Right atrium auricular region (tissue), 2 donors: Measurements from ENCODE around the gene TEF. TPM values are rescaled to one million over a fixed set of nuclear protein-coding genes. Genes with fewer than 3 reads are reported as not detected.
A peak's percentile ranks its signal among the peaks of the same experiment; 100 is the strongest.
"Not testable (repeated sequence)": the region's sequence is repeated elsewhere in the genome, so short reads cannot be mapped to it uniquely, and the experiment has no call there.

Experiments used
- DNase-seq: peaks from one replicate; pipeline ENCODE4 v3.0.0-alpha.2; 2019; ENCODE audit warnings: low spot score
- H3K27ac ChIP-seq, 2 donors: fragments of 200-600 bp; sonication (generic); 1 replicate in 1 of 2; 2 replicates in 1 of 2; pipeline ENCODE4 v1.5.1; 2016 to 2019
- H3K27me3 ChIP-seq, 2 donors: fragments of 200-600 bp; sonication (generic); one replicate each; pipeline versions ENCODE4 v1.5.1 to v1.6.0; 2017 to 2019
- H3K36me3 ChIP-seq: fragments of 200-600 bp; sonication (generic); one replicate; pipeline ENCODE4 v1.5.1; 2016
- H3K4me1 ChIP-seq, 2 donors: fragments of 200-600 bp; sonication (generic); one replicate each; pipeline versions ENCODE4 v1.5.1 to v1.6.0; 2017 to 2019
- H3K4me3 ChIP-seq, 2 donors: fragments of 200-600 bp; sonication (generic); 1 replicate in 1 of 2; 2 replicates in 1 of 2; pipeline ENCODE4 v1.5.1; 2017 to 2019; ENCODE audit warnings: mild to moderate bottlenecking in 1 of 2, moderate library complexity in 1 of 2
- H3K9me3 ChIP-seq, 2 donors: fragments of 200-600 bp; sonication (generic); one replicate each; pipeline ENCODE4 v1.5.1; 2019
- CTCF ChIP-seq, 2 donors: fragments of 200-600 bp; sonication (generic); IDR thresholded peaks; one replicate each; pipeline ENCODE4 v1.5.1; 2019; ENCODE audit warnings: antibody characterized with exemption in 2 of 2
- total RNA-seq, 2 donors: library from RNA; depleted of rRNA; stranded (reverse); fragments of >200 nt; gene quantifications; one replicate each; pipeline ENCODE4 v1.1.0, GENCODE V29; 2016

The TEF gene
- total RNA-seq, 2 donors from 2014 or later, result 12.7 to 14.2 TPM

- H3K4me3 ChIP-seq, result no peak overlapping the region
Observed at GRCh38 chr22:41418717-41419116, 37.0 kb downstream of the TEF start.

GRCh38 chr22:41425660-41426365 is 44.1 kb downstream of the TEF start:
- H3K4me3 ChIP-seq, result no peak overlapping the region
- H3K4me1 ChIP-seq, result no peaks in the 10 kb centered on the region
- H3K9me3 ChIP-seq, result no peaks in the 10 kb centered on the region
- H3K27me3 ChIP-seq, result no peaks in the 10 kb centered on the region
- H3K27ac ChIP-seq, result no peak overlapping the region
- H3K36me3 ChIP-seq, result peaks cover 28% of the 10 kb centered on the region
- DNase-seq, result no peak
- TF ChIP-seq CTCF (IDR thresholded peaks at IDR 0.05), result no peak

More at GRCh38 chr22:41418717-41419116, 37.0 kb downstream of the TEF start:
- Histone ChIP-seq H3K4me1 (peaks cover 0 to 44% of the 10 kb centered on the region in 2 donors), H3K9me3 (no peaks in the 10 kb centered on the region), H3K36me3 (peaks cover 10% of the 10 kb centered on the region), H3K27me3 (no peaks in the 10 kb centered on the region), H3K27ac (peak overlapping the region; percentile 98)
- no peak for TF ChIP-seq CTCF (IDR thresholded peaks at IDR 0.05)
- no peak for DNase-seq

- Histone ChIP-seq H3K27ac (no peak overlapping the region), H3K4me3 (no peak overlapping the region), H3K27me3 (no peaks in the 10 kb centered on the region), H3K9me3 (no peaks in the 10 kb centered on the region), H3K4me1 (peaks cover 0 to 16% of the 10 kb centered on the region in 2 donors), H3K36me3 (peaks cover 38% of the 10 kb centered on the region)
- TF ChIP-seq CTCF (IDR thresholded peaks at IDR 0.05), result no peak
- no peak for DNase-seq
Observed at GRCh38 chr22:41429232-41429950, 47.6 kb downstream of the TEF start.

GRCh38 chr22:41429951-41430332 is 48.2 kb downstream of the TEF start:
- TF ChIP-seq CTCF (IDR thresholded peaks at IDR 0.05), result no peak
- no peak for DNase-seq
- Histone ChIP-seq H3K27ac (no peak overlapping the region), H3K4me1 (peaks cover 0 to 21% of the 10 kb centered on the region in 2 donors), H3K36me3 (peaks cover 38% of the 10 kb centered on the region), H3K27me3 (no peaks in the 10 kb centered on the region), H3K9me3 (no peaks in the 10 kb centered on the region), H3K4me3 (no peak overlapping the region)

GRCh38 chr22:41431656-41432055 is 49.9 kb downstream of the TEF start:
- no peak for DNase-seq
- H3K36me3 ChIP-seq, result peaks cover 50% of the 10 kb centered on the region
- no peaks in the 10 kb centered on the region for H3K9me3 ChIP-seq

GRCh38 chr22:41433480-41433879 is 51.7 kb downstream of the TEF start:
- H3K4me3 ChIP-seq, H3K27me3 ChIP-seq, H3K9me3 ChIP-seq, DNase-seq: not testable (repeated sequence)
- Histone ChIP-seq H3K27ac (peak overlapping the region; percentile 29 to 42), H3K36me3 (peaks cover 59% of the 10 kb centered on the region), H3K4me1 (peaks cover 0 to 42% of the 10 kb centered on the region in 2 donors)

More at GRCh38 chr22:41431656-41432055, 49.9 kb downstream of the TEF start:
- H3K4me3 ChIP-seq, result no peak overlapping the region
- H3K27me3 ChIP-seq, result no peaks in the 10 kb centered on the region
- no peak overlapping the region for H3K27ac ChIP-seq
- peaks cover 0 to 38% of the 10 kb centered on the region in 2 donors for H3K4me1 ChIP-seq
- no peak for TF ChIP-seq CTCF (IDR thresholded peaks at IDR 0.05)

- H3K9me3 ChIP-seq, H3K4me3 ChIP-seq, H3K27me3 ChIP-seq, DNase-seq: not testable (repeated sequence)
- H3K36me3 ChIP-seq, result peaks cover 59% of the 10 kb centered on the region
- peak overlapping the region; percentile 51 to 66 for H3K27ac ChIP-seq
- peaks cover 0 to 51% of the 10 kb centered on the region in 2 donors for H3K4me1 ChIP-seq
Observed at GRCh38 chr22:41434361-41435003, 52.7 kb downstream of the TEF start.
